ENCODE results near the gene GNG2.

Gene GNG2

DNA sequence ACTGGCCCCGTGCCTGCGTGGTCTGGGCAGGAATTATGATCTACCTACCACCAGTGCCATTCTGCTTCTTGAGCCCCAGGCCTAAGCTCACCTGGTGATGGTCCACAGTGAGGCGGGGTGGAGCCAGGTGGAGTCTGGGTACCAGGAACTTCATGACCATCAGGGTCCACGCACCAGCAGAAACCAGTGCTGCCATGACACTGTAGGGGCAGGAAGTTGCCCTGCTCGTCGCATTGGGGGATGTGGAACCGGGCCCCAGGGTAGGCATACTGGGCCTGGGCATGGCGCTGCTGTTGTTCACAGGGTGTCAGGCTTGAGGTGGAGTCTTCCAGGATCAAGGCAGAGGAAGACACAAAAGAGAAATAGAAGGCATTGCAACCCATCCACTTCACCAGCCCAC, 158.6 kb downstream of the GNG2 start:
- DNase-seq: no peak
- H3K4me3 ChIP-seq (ENCODE audit: low read depth, low read length): no peak overlapping the region
- TF ChIP-seq, protein P1, sequence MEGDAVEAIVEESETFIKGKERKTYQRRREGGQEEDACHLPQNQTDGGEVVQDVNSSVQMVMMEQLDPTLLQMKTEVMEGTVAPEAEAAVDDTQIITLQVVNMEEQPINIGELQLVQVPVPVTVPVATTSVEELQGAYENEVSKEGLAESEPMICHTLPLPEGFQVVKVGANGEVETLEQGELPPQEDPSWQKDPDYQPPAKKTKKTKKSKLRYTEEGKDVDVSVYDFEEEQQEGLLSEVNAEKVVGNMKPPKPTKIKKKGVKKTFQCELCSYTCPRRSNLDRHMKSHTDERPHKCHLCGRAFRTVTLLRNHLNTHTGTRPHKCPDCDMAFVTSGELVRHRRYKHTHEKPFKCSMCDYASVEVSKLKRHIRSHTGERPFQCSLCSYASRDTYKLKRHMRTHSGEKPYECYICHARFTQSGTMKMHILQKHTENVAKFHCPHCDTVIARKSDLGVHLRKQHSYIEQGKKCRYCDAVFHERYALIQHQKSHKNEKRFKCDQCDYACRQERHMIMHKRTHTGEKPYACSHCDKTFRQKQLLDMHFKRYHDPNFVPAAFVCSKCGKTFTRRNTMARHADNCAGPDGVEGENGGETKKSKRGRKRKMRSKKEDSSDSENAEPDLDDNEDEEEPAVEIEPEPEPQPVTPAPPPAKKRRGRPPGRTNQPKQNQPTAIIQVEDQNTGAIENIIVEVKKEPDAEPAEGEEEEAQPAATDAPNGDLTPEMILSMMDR (IDR thresholded peaks at IDR 0.05; ENCODE audit: low read depth, low read length): no peak
- no peak overlapping the region for H3K27ac ChIP-seq
- H3K36me3 ChIP-seq: no peaks in the 10 kb centered on the region
- no peaks in the 10 kb centered on the region for H3K9me3 ChIP-seq (ENCODE audit: severe bottlenecking)
- no peaks in the 10 kb centered on the region for H3K27me3 ChIP-seq (ENCODE audit: insufficient read depth, low read depth, severe bottlenecking)

All from WERI-Rb-1 (cell line).